Endodermal cell (in vitro differentiated cells): ENCODE measurements around the gene AKTIP. TPM values are rescaled to one million over a fixed set of nuclear protein-coding genes. Genes with fewer than 3 reads are reported as not detected.
A peak's percentile ranks its signal among the peaks of the same experiment; 100 is the strongest.

Source experiments
- DNase-seq: peaks from one replicate; pipeline ENCODE4 v3.0.0-alpha.2; 2017
- H3K27ac ChIP-seq: 2 replicates; pipeline ENCODE4 v1.5.1; 2013; ENCODE audit warnings: mild to moderate bottlenecking, low read depth, low read length, moderate library complexity
- H3K27me3 ChIP-seq: 2 replicates; pipeline ENCODE4 v1.6.1; 2013; ENCODE audit warnings: mild to moderate bottlenecking, low read length, moderate library complexity; ENCODE audit not compliant: insufficient read depth, control insufficient read depth, poor library complexity, severe bottlenecking
- H3K36me3 ChIP-seq: 2 replicates; pipeline ENCODE4 v1.7.0; 2013; ENCODE audit warnings: mild to moderate bottlenecking, low read length, moderate library complexity; ENCODE audit not compliant: control insufficient read depth, insufficient read depth
- H3K4me1 ChIP-seq: one replicate; pipeline ENCODE4 v1.7.0; 2013; ENCODE audit warnings: low read length; ENCODE audit not compliant: control insufficient read depth, insufficient read depth
- H3K4me3 ChIP-seq: 2 replicates; pipeline ENCODE4 v1.5.1; 2013; ENCODE audit warnings: mild to moderate bottlenecking, low read length, moderate library complexity
- H3K9ac ChIP-seq: 2 replicates; pipeline ENCODE4 v1.6.1; 2013; ENCODE audit warnings: mild to moderate bottlenecking, low read length, moderate library complexity; ENCODE audit not compliant: poor library complexity, severe bottlenecking; ENCODE audit errors: extremely low read depth
- H3K9me3 ChIP-seq: 2 replicates; pipeline ENCODE4 v1.6.1; 2013; ENCODE audit warnings: mild to moderate bottlenecking, low read length, moderate library complexity; ENCODE audit not compliant: control insufficient read depth
- H3K27ac Mint-ChIP-seq: 2 replicates; pipeline ENCODE4 v1.8.0; 2020; ENCODE audit warnings: mixed read lengths
- H3K27me3 Mint-ChIP-seq: 2 replicates; pipeline ENCODE4 v1.8.0; 2021; ENCODE audit warnings: mild to moderate bottlenecking, mixed read lengths; ENCODE audit not compliant: insufficient read depth
- H3K36me3 Mint-ChIP-seq: 2 replicates; pipeline ENCODE4 v1.8.0; 2020; ENCODE audit warnings: low read depth, mixed read lengths
- H3K4me1 Mint-ChIP-seq: 2 replicates; pipeline ENCODE4 v1.8.0; 2020; ENCODE audit warnings: mixed read lengths
- H3K4me3 Mint-ChIP-seq: 2 replicates; pipeline ENCODE4 v1.8.0; 2020; ENCODE audit warnings: mild to moderate bottlenecking, moderate library complexity, mixed read lengths
- H3K9me3 Mint-ChIP-seq: 2 replicates; pipeline ENCODE4 v1.8.0; 2020; ENCODE audit warnings: mild to moderate bottlenecking, mixed read lengths
- WGBS, 2 experiments: methylation state at CpG; one replicate each; pipeline versions ENCODE4 v1.1.5 to v1.1.7; 2013; ENCODE audit warnings: missing lambda C conversion rate in 2 of 2, mixed read lengths in 1 of 2; ENCODE audit not compliant: insufficient coverage in 1 of 2, insufficient read length in 1 of 2; 5-methylcytosine and 5-hydroxymethylcytosine counted together
- total RNA-seq, 2 donors: library from RNA; stranded (reverse); fragmentation: NEBNext Ultra II Directional in 1 of 2; extraction: Animal tissue kit (Norgen Biotek cat#: 25700) in 1 of 2; gene quantifications; 2 replicates in 1 of 2; 3 replicates in 1 of 2; pipeline ENCODE4 v1.2.1, GENCODE V29; 2021
- TF ChIP-seq, protein P1 (sequence below): fragments of 200-600 bp; sonication (generic); conservative IDR thresholded peaks from 2 replicates; pipeline ENCODE4 v1.5.0; 2021; ENCODE audit warnings: antibody characterized with exemption, mild to moderate bottlenecking

Gene AKTIP
- total RNA-seq, 2 donors from 2014 or later, result 18.3 to 21.3 TPM

DNA sequence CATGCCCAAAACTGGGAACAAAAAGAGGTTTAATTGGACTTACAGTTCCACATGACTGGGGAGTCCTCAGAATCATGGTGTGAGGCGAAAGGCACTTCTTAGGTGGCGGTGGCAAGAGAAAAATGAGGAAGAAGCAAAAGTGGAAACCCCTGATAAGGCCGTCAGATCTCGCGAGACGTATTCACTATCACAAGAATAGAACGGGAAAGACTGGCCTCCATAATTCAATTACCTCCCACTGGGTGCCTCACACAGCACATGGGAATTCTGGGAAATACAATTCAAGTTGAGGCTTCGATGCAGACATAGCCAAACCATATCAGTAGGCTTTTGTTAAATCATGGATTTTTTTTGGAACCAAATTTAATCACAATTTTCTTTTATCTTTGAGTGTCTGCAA is 44.4 kb downstream of the AKTIP start:
- Mint-ChIP-seq H3K4me3 (no peak overlapping the region), H3K4me1 (peaks cover 13% of the 10 kb centered on the region), H3K27me3 (no peaks in the 10 kb centered on the region), H3K36me3 (peaks cover 77% of the 10 kb centered on the region), H3K27ac (no peak overlapping the region), H3K9me3 (no peaks in the 10 kb centered on the region)
- peak overlapping the region; percentile 47 for H3K27ac ChIP-seq
- H3K9ac ChIP-seq, result no peak overlapping the region
- H3K36me3 ChIP-seq, result peaks cover 68% of the 10 kb centered on the region
- TF ChIP-seq, protein P1, sequence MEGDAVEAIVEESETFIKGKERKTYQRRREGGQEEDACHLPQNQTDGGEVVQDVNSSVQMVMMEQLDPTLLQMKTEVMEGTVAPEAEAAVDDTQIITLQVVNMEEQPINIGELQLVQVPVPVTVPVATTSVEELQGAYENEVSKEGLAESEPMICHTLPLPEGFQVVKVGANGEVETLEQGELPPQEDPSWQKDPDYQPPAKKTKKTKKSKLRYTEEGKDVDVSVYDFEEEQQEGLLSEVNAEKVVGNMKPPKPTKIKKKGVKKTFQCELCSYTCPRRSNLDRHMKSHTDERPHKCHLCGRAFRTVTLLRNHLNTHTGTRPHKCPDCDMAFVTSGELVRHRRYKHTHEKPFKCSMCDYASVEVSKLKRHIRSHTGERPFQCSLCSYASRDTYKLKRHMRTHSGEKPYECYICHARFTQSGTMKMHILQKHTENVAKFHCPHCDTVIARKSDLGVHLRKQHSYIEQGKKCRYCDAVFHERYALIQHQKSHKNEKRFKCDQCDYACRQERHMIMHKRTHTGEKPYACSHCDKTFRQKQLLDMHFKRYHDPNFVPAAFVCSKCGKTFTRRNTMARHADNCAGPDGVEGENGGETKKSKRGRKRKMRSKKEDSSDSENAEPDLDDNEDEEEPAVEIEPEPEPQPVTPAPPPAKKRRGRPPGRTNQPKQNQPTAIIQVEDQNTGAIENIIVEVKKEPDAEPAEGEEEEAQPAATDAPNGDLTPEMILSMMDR, result no peak
- DNase-seq, result no peak
- H3K4me3 ChIP-seq, result no peak overlapping the region
- no peaks in the 10 kb centered on the region for H3K4me1 ChIP-seq
- 92 to 99% methylated on average over 7 to 8 of the region's 8 CpGs for WGBS, 2 experiments
- no peaks in the 10 kb centered on the region for H3K27me3 ChIP-seq
- H3K9me3 ChIP-seq, result no peaks in the 10 kb centered on the region

DNA sequence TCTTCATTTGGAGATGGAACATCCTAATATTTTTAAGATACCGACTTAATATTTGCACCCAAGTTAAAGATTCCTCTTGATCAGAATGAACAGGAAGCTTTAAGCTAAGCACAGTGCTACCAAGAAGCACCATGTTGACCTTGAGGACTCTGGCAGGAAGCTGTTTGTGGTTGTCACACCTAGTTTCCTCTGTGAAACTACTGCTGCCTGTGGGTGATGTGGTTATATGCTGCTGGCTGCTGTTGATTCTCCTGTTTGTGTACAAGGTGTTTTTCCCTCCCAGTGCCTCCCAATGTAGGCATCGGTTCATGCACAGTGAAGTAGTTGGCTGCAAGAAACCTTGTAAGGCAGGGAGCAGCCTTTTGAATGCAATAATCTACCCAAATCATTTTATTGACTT is 45.3 kb downstream of the AKTIP start:
- Mint-ChIP-seq H3K27ac (no peak overlapping the region), H3K4me1 (peaks cover 13% of the 10 kb centered on the region), H3K9me3 (no peaks in the 10 kb centered on the region), H3K4me3 (no peak overlapping the region), H3K27me3 (no peaks in the 10 kb centered on the region), H3K36me3 (peaks cover 76% of the 10 kb centered on the region)
- Histone ChIP-seq H3K9me3 (no peaks in the 10 kb centered on the region), H3K4me3 (no peak overlapping the region), H3K27ac (no peak overlapping the region), H3K9ac (no peak overlapping the region), H3K27me3 (no peaks in the 10 kb centered on the region), H3K4me1 (no peaks in the 10 kb centered on the region), H3K36me3 (peaks cover 69% of the 10 kb centered on the region)
- DNase-seq, result no peak
- WGBS, 2 experiments, result 89 to 100% methylated on average over 1 to 2 of the region's 2 CpGs
- TF ChIP-seq, protein P1, result no peak

GRCh38 chr16:53456625-53457024 is 46.4 kb downstream of the AKTIP start:
- peak overlapping the region; percentile 14 for H3K27ac Mint-ChIP-seq
- H3K9ac ChIP-seq, result no peak overlapping the region
- H3K27me3 ChIP-seq, result no peaks in the 10 kb centered on the region
- peaks cover 74% of the 10 kb centered on the region for H3K36me3 Mint-ChIP-seq
- no peak for DNase-seq
- H3K27me3 Mint-ChIP-seq, result no peaks in the 10 kb centered on the region
- WGBS, 2 experiments, result 82 to 100% methylated on average over 1 to 2 of the region's 2 CpGs
- no peaks in the 10 kb centered on the region for H3K9me3 ChIP-seq
- no peaks in the 10 kb centered on the region for H3K4me1 ChIP-seq
- H3K27ac ChIP-seq, result no peak overlapping the region
- peaks cover 67% of the 10 kb centered on the region for H3K36me3 ChIP-seq
- peaks cover 13% of the 10 kb centered on the region for H3K4me1 Mint-ChIP-seq
- H3K9me3 Mint-ChIP-seq, result no peaks in the 10 kb centered on the region
- TF ChIP-seq, protein P1, result no peak
- H3K4me3 ChIP-seq, result no peak overlapping the region
- H3K4me3 Mint-ChIP-seq, result no peak overlapping the region
